Lower lobe of right lung (tissue), 2 donors: ENCODE results near the gene GMDS. TPM values are rescaled to one million over a fixed set of nuclear protein-coding genes. Genes with fewer than 3 reads are reported as not detected.

Experiments used
- ATAC-seq, 2 donors: fragments of 200-7000 bp; cut with Tn5 transposase; one replicate each; pipeline ENCODE4 v1.9.1; 2020 to 2022; ENCODE audit warnings: mild to moderate bottlenecking in 2 of 2, moderate library complexity in 2 of 2
- DNase-seq: peaks from one replicate; pipeline ENCODE4 v3.0.0-alpha.2; 2020
- H3K27ac ChIP-seq: fragments of 200-600 bp; one replicate; pipeline ENCODE4 v1.8.0; 2022
- H3K27me3 ChIP-seq: fragments of 200-600 bp; one replicate; pipeline ENCODE4 v1.8.0; 2022; ENCODE audit warnings: low read depth
- H3K36me3 ChIP-seq: fragments of 200-600 bp; one replicate; pipeline ENCODE4 v1.8.0; 2022; ENCODE audit warnings: mild to moderate bottlenecking
- H3K4me1 ChIP-seq: fragments of 200-600 bp; one replicate; pipeline ENCODE4 v1.8.0; 2022
- H3K4me3 ChIP-seq: fragments of 200-600 bp; one replicate; pipeline ENCODE4 v1.8.0; 2022; ENCODE audit warnings: mild to moderate bottlenecking
- H3K9me3 ChIP-seq: fragments of 200-600 bp; one replicate; pipeline ENCODE4 v1.8.0; 2022
- intact Hi-C: fragments of 100-400 bp; cut with DNase I; formaldehyde crosslinking; loops from one replicate; pipeline ENCODE4 v1.11.0; 2022
- total RNA-seq: library from RNA; stranded (reverse); fragmentation: NEBNext Ultra II Directional; extraction: Animal tissue kit (Norgen Biotek cat#: 25700); gene quantifications from one replicate; pipeline ENCODE4 v1.2.1, GENCODE V29; 2021
- TF ChIP-seq, protein P1 (sequence below): fragments of 200-600 bp; IDR thresholded peaks from one replicate; pipeline ENCODE4 v1.8.0; 2022; ENCODE audit warnings: antibody characterized with exemption, mild to moderate bottlenecking
- donor health status: DM: no; HTN: yes; CAD: no; lungs with severe emphysema.

GMDS gene
- total RNA-seq, 1 donor from 2014 or later = 12.7 TPM

- DNase-seq (no peak), ATAC-seq (no peak)
- no peaks in the 10 kb centered on the region for H3K36me3 ChIP-seq
- intact Hi-C loops = no loop called here
- no peak overlapping the region for H3K4me3 ChIP-seq
- no peaks in the 10 kb centered on the region for H3K27me3 ChIP-seq
- H3K9me3 ChIP-seq = no peaks in the 10 kb centered on the region
- TF ChIP-seq, protein P1, sequence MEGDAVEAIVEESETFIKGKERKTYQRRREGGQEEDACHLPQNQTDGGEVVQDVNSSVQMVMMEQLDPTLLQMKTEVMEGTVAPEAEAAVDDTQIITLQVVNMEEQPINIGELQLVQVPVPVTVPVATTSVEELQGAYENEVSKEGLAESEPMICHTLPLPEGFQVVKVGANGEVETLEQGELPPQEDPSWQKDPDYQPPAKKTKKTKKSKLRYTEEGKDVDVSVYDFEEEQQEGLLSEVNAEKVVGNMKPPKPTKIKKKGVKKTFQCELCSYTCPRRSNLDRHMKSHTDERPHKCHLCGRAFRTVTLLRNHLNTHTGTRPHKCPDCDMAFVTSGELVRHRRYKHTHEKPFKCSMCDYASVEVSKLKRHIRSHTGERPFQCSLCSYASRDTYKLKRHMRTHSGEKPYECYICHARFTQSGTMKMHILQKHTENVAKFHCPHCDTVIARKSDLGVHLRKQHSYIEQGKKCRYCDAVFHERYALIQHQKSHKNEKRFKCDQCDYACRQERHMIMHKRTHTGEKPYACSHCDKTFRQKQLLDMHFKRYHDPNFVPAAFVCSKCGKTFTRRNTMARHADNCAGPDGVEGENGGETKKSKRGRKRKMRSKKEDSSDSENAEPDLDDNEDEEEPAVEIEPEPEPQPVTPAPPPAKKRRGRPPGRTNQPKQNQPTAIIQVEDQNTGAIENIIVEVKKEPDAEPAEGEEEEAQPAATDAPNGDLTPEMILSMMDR = no peak
- H3K4me1 ChIP-seq = no peaks in the 10 kb centered on the region
- no peak overlapping the region for H3K27ac ChIP-seq
Observed at GRCh38 chr6:2141644-2142290, 103.6 kb downstream of the GMDS start.

GRCh38 chr6:2140438-2141128 is 104.8 kb downstream of the GMDS start:
- H3K4me1 ChIP-seq = no peaks in the 10 kb centered on the region
- TF ChIP-seq, protein P1 = no peak
- DNase-seq (no peak), ATAC-seq (no peak)
- H3K27ac ChIP-seq = no peak overlapping the region
- no peaks in the 10 kb centered on the region for H3K9me3 ChIP-seq
- H3K36me3 ChIP-seq = no peaks in the 10 kb centered on the region
- intact Hi-C loops = no loop called here
- no peak overlapping the region for H3K4me3 ChIP-seq
- no peaks in the 10 kb centered on the region for H3K27me3 ChIP-seq

DNA sequence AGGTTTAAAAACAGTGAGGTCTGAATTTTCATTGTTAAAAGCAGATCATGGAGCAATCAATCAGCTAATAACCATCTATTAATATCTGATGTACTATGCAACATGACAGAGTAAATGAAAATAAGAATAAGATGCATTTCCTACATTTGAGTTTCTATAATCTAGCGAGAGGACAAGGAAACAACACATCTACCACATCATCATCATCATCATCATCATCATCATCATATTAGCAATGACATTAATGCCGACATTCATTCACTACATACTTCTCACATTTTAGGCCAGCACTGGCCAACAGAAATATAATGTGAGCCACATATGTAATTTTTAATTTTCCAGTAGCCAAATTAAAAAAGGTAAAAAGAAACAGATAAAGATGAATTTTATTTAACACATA is 110.0 kb downstream of the GMDS start:
- Histone ChIP-seq H3K4me1 (no peaks in the 10 kb centered on the region), H3K4me3 (no peak overlapping the region), H3K27ac (no peak overlapping the region), H3K27me3 (no peaks in the 10 kb centered on the region), H3K36me3 (no peaks in the 10 kb centered on the region), H3K9me3 (no peaks in the 10 kb centered on the region)
- ATAC-seq (no peak), DNase-seq (no peak)
- TF ChIP-seq, protein P1 = no peak
- intact Hi-C loops = no loop called here

DNA sequence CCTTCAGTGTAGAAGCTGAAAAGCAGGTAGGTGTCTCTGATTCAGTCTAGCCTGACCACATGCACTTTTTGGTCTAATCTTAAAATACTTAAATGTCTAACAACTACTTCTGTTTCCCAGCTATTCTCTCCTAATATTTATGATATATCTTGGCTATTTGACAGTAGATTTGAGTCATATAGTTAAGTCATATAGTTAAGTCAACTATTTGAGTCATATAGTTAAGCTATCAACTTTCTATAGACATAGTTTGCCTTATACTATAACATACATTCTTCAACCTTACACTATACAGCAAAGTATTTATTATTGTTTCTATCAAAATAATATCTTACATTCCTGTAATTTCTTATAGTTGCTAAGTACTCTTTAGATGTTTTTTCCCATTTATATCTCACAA is 110.9 kb downstream of the GMDS start:
- Histone ChIP-seq H3K36me3 (no peaks in the 10 kb centered on the region), H3K4me3 (no peak overlapping the region), H3K4me1 (no peaks in the 10 kb centered on the region), H3K9me3 (no peaks in the 10 kb centered on the region), H3K27ac (no peak overlapping the region), H3K27me3 (no peaks in the 10 kb centered on the region)
- ATAC-seq (no peak), DNase-seq (no peak)
- TF ChIP-seq, protein P1 = no peak
- intact Hi-C loops = no loop called here

DNA sequence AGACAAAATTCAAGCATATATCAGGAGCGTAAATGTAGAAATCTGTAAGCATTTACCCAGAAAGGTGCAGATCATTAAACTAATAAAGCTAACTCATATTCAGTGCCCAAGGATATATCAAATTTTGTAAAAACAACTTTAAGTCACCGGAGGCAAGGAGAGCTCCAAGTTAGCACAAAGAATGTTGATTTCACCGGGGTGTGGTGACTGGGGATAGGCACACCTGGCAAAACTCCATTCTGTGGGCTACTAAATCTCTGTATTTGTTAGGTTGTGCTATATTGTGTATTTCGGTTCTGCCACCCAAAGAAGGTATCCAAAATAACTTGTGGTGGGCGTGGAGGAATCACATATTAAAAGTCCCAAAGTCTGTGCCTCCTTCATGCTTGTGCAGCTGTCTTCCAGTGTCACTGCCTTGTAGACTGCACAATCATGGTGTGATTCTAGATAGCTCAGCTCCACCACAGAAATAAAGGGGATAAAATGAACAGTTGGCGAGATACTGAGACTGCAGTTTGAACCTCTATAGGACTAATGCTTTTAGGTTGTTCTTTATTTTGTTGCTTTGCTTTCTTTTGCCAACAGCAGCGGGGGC is 111.6 kb downstream of the GMDS start:
- TF ChIP-seq, protein P1 = no peak
- Histone ChIP-seq H3K9me3 (no peaks in the 10 kb centered on the region), H3K27ac (no peak overlapping the region), H3K4me3 (no peak overlapping the region), H3K36me3 (no peaks in the 10 kb centered on the region), H3K27me3 (no peaks in the 10 kb centered on the region), H3K4me1 (no peaks in the 10 kb centered on the region)
- intact Hi-C loops = no loop called here
- no peak for ATAC-seq
- DNase-seq = no peak
